BJ (cell line): ENCODE results near the gene KLHL13. TPM values are rescaled to one million over a fixed set of nuclear protein-coding genes. Genes with fewer than 3 reads are reported as not detected.

Experiments used
- CTCF ChIA-PET: fragments of 350-600 bp; formaldehyde crosslinking; extraction: SDS; loops from one replicate; lab custom pipeline; 2021; ENCODE audit warnings: antibody characterized with exemption, inconsistent platforms; lab: Yijun Ruan, JAX
- POLR2A ChIA-PET: fragments of 300-600 bp; sonication (Branson Sonifier 250); formaldehyde crosslinking; extraction: SDS; loops from one replicate; lab custom pipeline; 2021; ENCODE audit warnings: antibody characterized with exemption; lab: Charles Lee
- DNase-seq: peaks from one replicate; pipeline ENCODE4 v3.0.0-alpha.2; 2011; ENCODE audit warnings: low read depth
- H3K27me3 ChIP-seq: 2 replicates; pipeline ENCODE4 v1.6.0; 2011; ENCODE audit warnings: low read length; ENCODE audit not compliant: control insufficient read depth, insufficient read depth
- H3K36me3 ChIP-seq: 2 replicates; pipeline ENCODE4 v1.5.1; 2011; ENCODE audit warnings: low read length; ENCODE audit not compliant: control insufficient read depth, insufficient read depth
- H3K4me3 ChIP-seq: 2 replicates; pipeline ENCODE4 v1.5.1; 2011; ENCODE audit warnings: low read depth, mild to moderate bottlenecking, control low read depth, low read length
- polyA plus RNA-seq: library from polyadenylated mRNA; depleted of rRNA; stranded (reverse); fragments of >200 nt; gene quantifications from 2 replicates; pipeline ENCODE4 v1.2.3, GENCODE V29; 2011
- TF ChIP-seq, protein P1 (sequence below): IDR thresholded peaks from 2 replicates; pipeline ENCODE4 v1.5.1; 2011; ENCODE audit warnings: low read depth, mild to moderate bottlenecking, control low read depth, inconsistent platforms, low read length, moderate library complexity; ENCODE audit not compliant: insufficient read depth

KLHL13 gene
- polyA plus RNA-seq, 1 experiment = 1.0 TPM

DNA sequence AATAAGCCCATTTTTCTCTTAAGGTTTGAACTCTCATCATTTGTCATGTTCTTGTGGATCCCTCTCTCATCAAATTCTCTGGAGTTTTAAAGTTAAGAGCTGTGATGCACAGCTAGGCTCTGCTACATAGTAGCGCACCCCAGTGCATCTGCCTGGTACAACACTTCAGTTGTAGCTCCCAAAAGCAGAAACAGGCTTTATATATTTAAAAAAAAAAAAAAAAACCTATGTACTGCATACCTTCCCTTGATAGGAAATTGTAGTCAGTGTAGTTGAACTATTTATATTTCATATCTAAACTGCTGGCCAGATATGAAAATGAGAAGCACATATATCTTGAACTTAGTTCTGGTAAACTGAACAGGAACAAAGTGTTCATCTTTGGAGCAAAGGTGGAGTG, 131.4 kb downstream of the KLHL13 start:
- CTCF ChIA-PET = interaction anchor here (0.5 to 0.6 kb wide), 2 partner anchors 240 to 844 kb away, joined by 3 read pairs; no protein-coding TSS in a partner anchor
- POLR2A ChIA-PET = no interaction called here
- no peak for DNase-seq
- Histone ChIP-seq H3K27me3 (no peaks in the 10 kb centered on the region), H3K36me3 (no peaks in the 10 kb centered on the region), H3K4me3 (no peak overlapping the region)
- TF ChIP-seq, protein P1, sequence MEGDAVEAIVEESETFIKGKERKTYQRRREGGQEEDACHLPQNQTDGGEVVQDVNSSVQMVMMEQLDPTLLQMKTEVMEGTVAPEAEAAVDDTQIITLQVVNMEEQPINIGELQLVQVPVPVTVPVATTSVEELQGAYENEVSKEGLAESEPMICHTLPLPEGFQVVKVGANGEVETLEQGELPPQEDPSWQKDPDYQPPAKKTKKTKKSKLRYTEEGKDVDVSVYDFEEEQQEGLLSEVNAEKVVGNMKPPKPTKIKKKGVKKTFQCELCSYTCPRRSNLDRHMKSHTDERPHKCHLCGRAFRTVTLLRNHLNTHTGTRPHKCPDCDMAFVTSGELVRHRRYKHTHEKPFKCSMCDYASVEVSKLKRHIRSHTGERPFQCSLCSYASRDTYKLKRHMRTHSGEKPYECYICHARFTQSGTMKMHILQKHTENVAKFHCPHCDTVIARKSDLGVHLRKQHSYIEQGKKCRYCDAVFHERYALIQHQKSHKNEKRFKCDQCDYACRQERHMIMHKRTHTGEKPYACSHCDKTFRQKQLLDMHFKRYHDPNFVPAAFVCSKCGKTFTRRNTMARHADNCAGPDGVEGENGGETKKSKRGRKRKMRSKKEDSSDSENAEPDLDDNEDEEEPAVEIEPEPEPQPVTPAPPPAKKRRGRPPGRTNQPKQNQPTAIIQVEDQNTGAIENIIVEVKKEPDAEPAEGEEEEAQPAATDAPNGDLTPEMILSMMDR = no peak

DNA sequence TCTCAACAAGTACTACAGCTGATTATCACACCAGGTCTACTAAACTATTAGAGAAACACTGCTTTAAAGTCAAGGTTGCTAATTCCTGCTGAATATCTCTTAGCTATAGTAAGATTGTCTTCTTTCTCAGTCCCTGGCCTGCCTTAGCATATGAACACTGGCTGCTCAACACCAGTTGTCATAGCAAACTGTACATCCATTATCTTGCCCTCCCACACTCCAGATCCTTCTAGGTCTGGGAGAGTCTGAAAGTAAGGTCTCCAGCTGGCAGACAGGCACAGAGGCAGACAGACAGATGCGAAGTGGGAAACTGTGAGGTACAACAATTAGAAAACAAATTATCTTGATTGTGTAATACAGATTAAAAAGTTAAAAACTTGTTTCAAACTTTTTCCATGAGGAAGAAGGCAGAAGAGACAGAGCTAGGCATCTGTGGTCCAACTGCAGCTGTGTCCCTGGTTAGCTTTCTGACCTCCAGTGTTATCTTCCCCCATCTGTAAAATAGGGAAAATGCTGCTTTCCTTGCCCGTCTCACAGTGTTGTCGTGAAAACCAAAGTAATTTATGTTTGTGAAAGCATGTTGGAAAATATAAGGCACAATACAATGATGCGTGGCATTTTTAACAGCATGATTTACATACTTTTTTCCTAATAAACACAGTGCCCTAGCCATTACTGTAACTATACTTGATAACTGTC, 133.8 kb downstream of the KLHL13 start:
- H3K36me3 ChIP-seq = no peaks in the 10 kb centered on the region
- DNase-seq = no peak
- no peaks in the 10 kb centered on the region for H3K27me3 ChIP-seq
- H3K4me3 ChIP-seq = no peak overlapping the region
- ChIA-PET POLR2A (no interaction called here), CTCF (no interaction called here)
- TF ChIP-seq, protein P1 = no peak

DNA sequence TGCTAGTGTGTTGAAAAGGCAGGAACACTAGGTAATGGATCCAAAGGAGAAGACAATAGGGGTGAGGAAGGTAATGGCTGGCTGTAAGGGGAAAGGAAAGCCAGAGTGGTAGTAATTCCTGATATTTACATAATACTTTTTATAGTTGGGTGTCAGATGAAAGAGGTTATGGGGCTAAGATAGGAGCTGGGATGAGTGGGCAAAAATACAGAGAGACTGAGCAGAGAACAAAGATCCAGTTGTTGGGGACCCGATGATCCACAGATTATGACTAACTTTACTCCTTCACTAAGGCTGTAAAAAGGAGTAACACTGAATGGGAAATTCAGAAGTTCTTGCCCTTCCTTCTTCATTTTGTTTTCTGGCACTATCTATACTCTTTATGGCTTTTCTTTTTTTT, 138.2 kb downstream of the KLHL13 start:
- ChIA-PET CTCF (no interaction called here), POLR2A (no interaction called here)
- H3K27me3 ChIP-seq = no peaks in the 10 kb centered on the region
- no peak for DNase-seq
- H3K4me3 ChIP-seq = no peak overlapping the region
- H3K36me3 ChIP-seq = no peaks in the 10 kb centered on the region
- TF ChIP-seq, protein P1 = no peak

DNA sequence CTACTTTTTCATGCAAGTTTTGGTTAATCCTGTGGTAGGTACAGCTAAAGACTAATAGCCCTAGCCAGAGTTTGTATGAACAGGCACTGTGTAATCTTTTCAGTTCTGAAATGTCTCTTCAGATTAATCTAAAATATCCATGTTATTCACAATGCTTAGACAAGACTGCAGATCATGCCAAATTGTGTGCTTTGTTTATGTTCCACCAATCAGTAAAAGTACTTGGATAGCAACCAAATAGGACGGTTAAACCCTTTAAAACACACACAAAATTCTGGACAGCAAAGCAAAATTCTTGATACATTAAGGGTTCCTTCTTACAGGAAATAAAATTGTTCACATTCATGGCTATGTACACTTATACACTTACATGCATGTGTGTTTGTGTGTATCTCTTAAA, 139.1 kb downstream of the KLHL13 start:
- Histone ChIP-seq H3K4me3 (no peak overlapping the region), H3K36me3 (no peaks in the 10 kb centered on the region), H3K27me3 (no peaks in the 10 kb centered on the region)
- no peak for DNase-seq
- ChIA-PET CTCF (no interaction called here), POLR2A (no interaction called here)
- TF ChIP-seq, protein P1 = no peak

DNA sequence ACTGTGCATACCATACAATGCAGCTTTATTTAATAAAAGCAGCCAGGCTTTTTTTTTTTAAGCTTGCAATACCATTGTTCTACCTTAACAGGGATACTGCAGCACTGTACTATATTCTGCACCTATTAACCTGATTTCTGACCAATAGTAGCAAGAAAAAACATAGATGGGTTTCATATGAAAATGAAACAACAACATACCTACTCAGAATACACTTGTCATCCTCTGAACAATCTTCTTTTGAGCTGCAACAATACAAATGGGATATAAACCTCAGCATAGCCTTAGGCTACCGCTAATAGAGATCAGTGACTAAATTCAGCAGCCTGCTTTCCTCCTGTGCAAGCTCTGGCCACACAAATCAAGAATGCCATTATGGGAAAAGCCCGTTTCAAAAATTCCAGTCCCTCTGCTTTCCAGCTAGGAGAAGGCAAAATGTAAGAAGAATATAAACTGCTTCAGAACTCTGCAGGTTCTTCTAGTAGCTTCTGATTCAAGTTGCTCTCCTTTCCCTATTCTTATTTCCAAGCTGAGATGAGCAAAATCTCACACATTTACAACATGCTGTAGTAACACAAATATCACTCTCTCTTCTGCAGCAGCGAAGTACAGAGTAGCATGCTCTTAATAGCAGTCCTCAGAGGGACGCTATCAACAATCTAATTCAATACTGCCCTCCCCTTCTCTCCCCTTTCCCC, 143.4 kb downstream of the KLHL13 start:
- Histone ChIP-seq H3K36me3 (no peaks in the 10 kb centered on the region), H3K4me3 (no peak overlapping the region), H3K27me3 (no peaks in the 10 kb centered on the region)
- TF ChIP-seq, protein P1 = no peak
- POLR2A ChIA-PET = no interaction called here
- CTCF ChIA-PET = interaction anchor here (0.6 kb wide), 1 partner anchor 334 kb away, joined by 4 read pairs; no protein-coding TSS in a partner anchor
- no peak for DNase-seq
